Loucy (cell line): Measurements from ENCODE around the gene MYO5B.

Experiments used
- H2AFZ ChIP-seq: fragments of 200-600 bp; sonication (generic); 2 replicates; pipeline ENCODE4 v1.6.0; 2016; ENCODE audit warnings: antibody characterized with exemption, mild to moderate bottlenecking, low read length, moderate library complexity
- H3F3A ChIP-seq: fragments of 200-600 bp; 2 replicates; pipeline ENCODE4 v1.6.0; 2016; ENCODE audit warnings: antibody characterized with exemption, low read depth, mild to moderate bottlenecking
- H3K27me3 ChIP-seq: fragments of 200-600 bp; sonication (generic); 2 replicates; pipeline ENCODE4 v1.6.1; 2014; ENCODE audit warnings: low read length, mild to moderate bottlenecking; ENCODE audit not compliant: insufficient read depth, poor library complexity, severe bottlenecking
- H3K36me3 ChIP-seq: fragments of 200-600 bp; sonication (generic); 2 replicates; pipeline ENCODE4 v1.6.1; 2016; ENCODE audit warnings: low read length; ENCODE audit not compliant: insufficient read depth
- H3K4me1 ChIP-seq: fragments of 200-600 bp; sonication (generic); 2 replicates; pipeline ENCODE4 v1.5.1; 2014; ENCODE audit warnings: low read length, mild to moderate bottlenecking; ENCODE audit not compliant: insufficient read depth, poor library complexity, severe bottlenecking
- H3K4me2 ChIP-seq: fragments of 200-600 bp; sonication (generic); 2 replicates; pipeline ENCODE4 v1.6.0; 2014; ENCODE audit warnings: antibody characterized with exemption, low read length, low read depth, mild to moderate bottlenecking; ENCODE audit not compliant: poor library complexity, severe bottlenecking
- H3K4me3 ChIP-seq: fragments of 200-600 bp; sonication (generic); 2 replicates; pipeline ENCODE4 v1.5.1; 2014; ENCODE audit warnings: low read length, mild to moderate bottlenecking, mixed read lengths; ENCODE audit not compliant: poor library complexity, severe bottlenecking
- H3K79me2 ChIP-seq: fragments of 200-600 bp; sonication (generic); 2 replicates; pipeline ENCODE4 v1.6.1; 2014; ENCODE audit warnings: low read length; ENCODE audit not compliant: insufficient read depth
- H3K9ac ChIP-seq: fragments of 200-600 bp; sonication (generic); 2 replicates; pipeline ENCODE4 v1.6.0; 2014; ENCODE audit warnings: mild to moderate bottlenecking, low read depth, low read length, moderate library complexity; ENCODE audit not compliant: poor library complexity, severe bottlenecking
- H3K9me2 ChIP-seq: fragments of 200-600 bp; sonication (generic); replicated peaks from 2 replicates; pipeline ENCODE4 v1.6.1; 2016; ENCODE audit warnings: low read depth, low read length, mixed read lengths
- H3K9me3 ChIP-seq: fragments of 200-600 bp; sonication (generic); 2 replicates; pipeline ENCODE4 v1.6.1; 2014; ENCODE audit warnings: mild to moderate bottlenecking, antibody characterized with exemption, low read length, low read depth; ENCODE audit not compliant: insufficient read depth
- H4K20me1 ChIP-seq: fragments of 200-600 bp; sonication (generic); 2 replicates; pipeline ENCODE4 v1.6.0; 2014; ENCODE audit warnings: antibody characterized with exemption, low read length, mild to moderate bottlenecking; ENCODE audit not compliant: insufficient read depth, poor library complexity, severe bottlenecking
- EZH2phosphoT487 ChIP-seq: fragments of 200-600 bp; IDR thresholded peaks from 2 replicates; pipeline ENCODE4 v1.6.1; 2018; ENCODE audit warnings: antibody characterized with exemption, mild to moderate bottlenecking, moderate library complexity, borderline replicate concordance
- TF ChIP-seq, protein P1 (sequence below): fragments of 200-600 bp; sonication (generic); conservative IDR thresholded peaks from 2 replicates; pipeline ENCODE4 v1.5.1; 2014; ENCODE audit warnings: mild to moderate bottlenecking, antibody characterized with exemption, low read length

The MYO5B gene

DNA sequence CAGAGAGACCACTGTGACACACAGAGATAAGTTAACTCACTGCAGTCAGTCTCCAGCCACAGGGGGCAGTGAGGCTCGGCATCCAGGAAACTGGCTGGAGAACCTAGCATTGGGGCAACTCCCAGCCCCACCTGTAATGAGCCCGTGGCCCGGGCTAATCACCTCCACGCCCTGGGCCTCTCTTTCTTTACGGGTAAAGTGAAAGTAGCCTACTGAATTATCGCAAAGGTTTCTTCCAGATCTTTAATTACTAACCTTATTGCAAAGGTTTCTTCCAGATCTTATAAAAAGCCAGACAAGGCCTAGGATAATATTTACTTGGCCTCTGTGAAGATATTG, 336.0 kb downstream of the MYO5B start:
- no peaks in the 10 kb centered on the region for H3K9me3 ChIP-seq
- no peaks in the 10 kb centered on the region for H3K36me3 ChIP-seq
- no peaks in the 10 kb centered on the region for H3F3A ChIP-seq
- no peaks in the 10 kb centered on the region for H3K27me3 ChIP-seq
- H3K4me3 ChIP-seq: no peak overlapping the region
- no peak overlapping the region for H3K9ac ChIP-seq
- TF ChIP-seq EZH2phosphoT487: no peak
- TF ChIP-seq, protein P1, sequence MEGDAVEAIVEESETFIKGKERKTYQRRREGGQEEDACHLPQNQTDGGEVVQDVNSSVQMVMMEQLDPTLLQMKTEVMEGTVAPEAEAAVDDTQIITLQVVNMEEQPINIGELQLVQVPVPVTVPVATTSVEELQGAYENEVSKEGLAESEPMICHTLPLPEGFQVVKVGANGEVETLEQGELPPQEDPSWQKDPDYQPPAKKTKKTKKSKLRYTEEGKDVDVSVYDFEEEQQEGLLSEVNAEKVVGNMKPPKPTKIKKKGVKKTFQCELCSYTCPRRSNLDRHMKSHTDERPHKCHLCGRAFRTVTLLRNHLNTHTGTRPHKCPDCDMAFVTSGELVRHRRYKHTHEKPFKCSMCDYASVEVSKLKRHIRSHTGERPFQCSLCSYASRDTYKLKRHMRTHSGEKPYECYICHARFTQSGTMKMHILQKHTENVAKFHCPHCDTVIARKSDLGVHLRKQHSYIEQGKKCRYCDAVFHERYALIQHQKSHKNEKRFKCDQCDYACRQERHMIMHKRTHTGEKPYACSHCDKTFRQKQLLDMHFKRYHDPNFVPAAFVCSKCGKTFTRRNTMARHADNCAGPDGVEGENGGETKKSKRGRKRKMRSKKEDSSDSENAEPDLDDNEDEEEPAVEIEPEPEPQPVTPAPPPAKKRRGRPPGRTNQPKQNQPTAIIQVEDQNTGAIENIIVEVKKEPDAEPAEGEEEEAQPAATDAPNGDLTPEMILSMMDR: no peak
- H3K79me2 ChIP-seq: no peaks in the 10 kb centered on the region
- no peaks in the 10 kb centered on the region for H3K4me1 ChIP-seq
- no peak overlapping the region for H2AFZ ChIP-seq
- H4K20me1 ChIP-seq: no peaks in the 10 kb centered on the region
- H3K4me2 ChIP-seq: no peak overlapping the region
- no peaks in the 10 kb centered on the region for H3K9me2 ChIP-seq

DNA sequence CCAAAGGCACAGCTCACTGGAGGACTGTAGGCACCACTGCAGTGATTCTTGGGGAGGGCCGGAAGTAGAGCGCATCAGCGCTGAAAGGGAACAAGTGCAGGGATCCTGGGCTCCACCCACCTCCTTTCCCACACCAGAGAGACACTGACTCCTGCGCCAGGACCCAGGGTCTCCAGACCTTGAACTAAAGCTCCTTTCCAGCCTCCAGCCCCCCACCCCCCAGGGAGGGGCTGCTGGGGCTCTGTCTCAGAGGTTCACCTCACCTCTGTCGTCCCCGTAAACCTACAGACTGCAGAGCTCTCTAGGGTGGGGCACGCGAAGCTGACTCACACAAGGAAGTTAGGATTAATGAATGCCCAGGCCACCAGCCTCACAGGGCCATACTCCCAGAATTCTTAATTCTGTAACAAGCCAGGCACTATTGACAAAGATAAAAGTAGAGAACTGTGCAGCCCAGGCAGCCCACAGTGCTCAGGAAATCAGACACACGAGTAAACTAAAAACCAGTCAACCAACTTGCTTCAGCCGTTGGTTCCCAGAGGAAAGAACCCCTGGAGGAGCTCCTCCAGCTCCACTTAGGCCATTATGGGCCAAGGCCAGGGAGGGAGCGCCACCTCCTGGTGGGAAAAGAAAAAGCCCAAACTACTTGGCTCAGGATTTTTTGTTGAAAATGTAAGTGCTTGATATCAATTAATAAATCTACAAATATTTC, 336.5 kb downstream of the MYO5B start:
- H3K4me3 ChIP-seq: no peak overlapping the region
- H3K79me2 ChIP-seq: no peaks in the 10 kb centered on the region
- no peaks in the 10 kb centered on the region for H3K9me3 ChIP-seq
- H2AFZ ChIP-seq: no peak overlapping the region
- TF ChIP-seq, protein P1: peak; percentile 98
- TF ChIP-seq EZH2phosphoT487: no peak
- no peak overlapping the region for H3K4me2 ChIP-seq
- no peaks in the 10 kb centered on the region for H3K9me2 ChIP-seq
- no peak overlapping the region for H3K9ac ChIP-seq
- no peaks in the 10 kb centered on the region for H3K36me3 ChIP-seq
- no peaks in the 10 kb centered on the region for H3F3A ChIP-seq
- no peaks in the 10 kb centered on the region for H3K4me1 ChIP-seq
- H4K20me1 ChIP-seq: no peaks in the 10 kb centered on the region
- no peaks in the 10 kb centered on the region for H3K27me3 ChIP-seq

DNA sequence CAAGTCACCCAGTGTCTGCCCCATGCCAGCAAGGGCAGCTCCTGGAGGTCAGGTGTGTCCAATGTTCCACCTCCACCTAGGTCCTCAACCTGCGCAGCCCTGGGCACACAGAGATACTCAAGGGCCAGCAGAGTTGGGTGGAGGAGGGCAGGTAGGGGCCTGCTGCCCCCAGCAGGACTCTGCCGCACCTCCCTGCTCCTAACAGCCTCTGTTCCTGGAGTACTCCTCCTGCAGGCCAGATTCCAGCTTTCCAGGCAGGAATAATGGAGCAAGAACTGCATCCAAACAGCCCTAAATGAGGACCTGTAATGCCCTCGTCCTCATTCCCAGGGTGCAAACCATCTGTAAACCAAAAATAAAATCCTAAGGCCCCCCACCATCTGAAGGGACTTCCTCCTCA, 337.2 kb downstream of the MYO5B start:
- Histone ChIP-seq H3K79me2 (no peaks in the 10 kb centered on the region), H3K36me3 (no peaks in the 10 kb centered on the region), H3K9me3 (no peaks in the 10 kb centered on the region), H3K27me3 (no peaks in the 10 kb centered on the region), H3K4me2 (no peak overlapping the region), H3F3A (no peaks in the 10 kb centered on the region), H3K4me3 (no peak overlapping the region), H4K20me1 (no peaks in the 10 kb centered on the region), H3K4me1 (no peaks in the 10 kb centered on the region), H2AFZ (no peak overlapping the region), H3K9me2 (no peaks in the 10 kb centered on the region), H3K9ac (no peak overlapping the region)
- TF ChIP-seq, protein P1: no peak
- TF ChIP-seq EZH2phosphoT487: no peak
